NCI-H774 (cell line): ENCODE results near the gene CCNY.
A peak's percentile ranks its signal among the peaks of the same experiment; 100 is the strongest.
"Not testable (repeated sequence)": the region's sequence is repeated elsewhere in the genome, so short reads cannot be mapped to it uniquely, and the experiment has no call there.

Experiments used
- DNase-seq: peaks from one replicate; lab custom pipeline; 2025; lab: John Stamatoyannopoulos, UW

CCNY gene

DNA sequence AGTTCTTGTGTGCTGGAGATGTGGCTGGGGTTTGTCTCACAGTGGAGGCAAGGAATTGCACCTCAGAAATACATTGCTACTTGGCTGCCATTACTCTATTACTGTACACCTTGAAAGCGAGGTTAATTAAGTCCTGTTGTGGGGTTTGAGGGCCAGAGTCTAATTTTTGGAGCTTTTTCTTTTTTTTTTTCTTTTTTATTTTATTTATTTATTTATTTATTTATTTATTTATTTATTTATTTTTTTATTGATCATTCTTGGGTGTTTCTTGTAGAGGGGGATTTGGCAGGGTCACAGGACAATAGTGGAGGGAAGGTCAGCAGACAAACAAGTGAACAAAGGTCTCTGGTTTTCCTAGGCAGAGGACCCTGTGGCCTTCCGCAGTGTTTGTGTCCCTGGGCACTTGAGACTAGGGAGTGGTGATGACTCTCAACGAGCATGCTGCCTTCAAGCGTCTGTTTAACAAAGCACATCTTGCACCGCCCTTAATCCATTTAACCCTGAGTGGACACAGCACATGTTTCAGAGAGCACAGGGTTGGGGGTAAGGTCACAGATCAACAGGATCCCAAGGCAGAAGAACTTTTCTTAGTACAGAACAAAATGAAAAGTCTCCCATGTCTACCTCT lies 69.8 kb downstream of the CCNY start:
- not testable (repeated sequence) for DNase-seq

DNA sequence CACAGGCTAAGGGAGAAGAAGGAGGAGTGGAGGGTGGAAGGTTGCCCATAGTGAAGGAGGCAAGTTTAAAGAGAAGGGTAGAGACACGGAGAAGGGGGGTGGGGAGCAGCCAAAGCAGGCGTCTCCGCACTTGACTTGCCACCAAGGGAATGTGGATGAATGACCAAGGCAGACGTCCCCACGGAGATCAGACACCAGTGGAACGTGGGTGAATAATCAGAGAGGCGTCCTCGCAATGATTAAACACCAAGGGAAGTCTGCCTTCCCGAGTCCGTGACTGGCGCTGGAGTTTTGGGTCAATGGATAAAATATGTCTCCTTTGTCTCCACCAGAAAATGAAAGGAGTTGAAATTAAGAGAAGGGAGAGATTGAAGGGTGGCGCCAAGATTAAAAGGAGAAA lies 71.4 kb downstream of the CCNY start:
- not testable (repeated sequence) for DNase-seq

DNA sequence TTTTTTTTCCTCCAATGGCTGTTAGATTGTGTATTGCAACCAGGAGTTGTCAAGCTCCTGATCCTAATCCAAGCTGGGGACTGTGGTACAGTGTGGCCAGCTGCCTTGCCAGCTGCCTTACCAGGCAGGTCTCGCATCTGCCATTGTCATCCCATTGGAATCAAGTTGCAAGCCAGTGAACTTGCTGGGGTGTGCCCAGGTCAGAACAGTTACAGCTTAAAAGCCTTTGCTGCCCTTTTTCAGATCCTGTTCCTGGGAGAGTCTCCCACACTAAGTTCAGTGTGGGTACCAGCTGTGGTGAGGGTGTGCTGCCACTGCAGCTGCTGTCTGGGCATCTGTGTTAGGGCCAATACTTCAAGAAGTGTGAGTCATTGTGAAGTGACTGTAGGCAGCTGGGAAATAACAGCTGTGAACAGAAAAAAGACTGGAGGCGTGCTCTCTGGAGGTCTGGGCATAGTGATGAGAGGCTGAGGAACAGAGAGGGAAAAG lies 72.8 kb downstream of the CCNY start:
- peak; percentile 48 for DNase-seq

DNA sequence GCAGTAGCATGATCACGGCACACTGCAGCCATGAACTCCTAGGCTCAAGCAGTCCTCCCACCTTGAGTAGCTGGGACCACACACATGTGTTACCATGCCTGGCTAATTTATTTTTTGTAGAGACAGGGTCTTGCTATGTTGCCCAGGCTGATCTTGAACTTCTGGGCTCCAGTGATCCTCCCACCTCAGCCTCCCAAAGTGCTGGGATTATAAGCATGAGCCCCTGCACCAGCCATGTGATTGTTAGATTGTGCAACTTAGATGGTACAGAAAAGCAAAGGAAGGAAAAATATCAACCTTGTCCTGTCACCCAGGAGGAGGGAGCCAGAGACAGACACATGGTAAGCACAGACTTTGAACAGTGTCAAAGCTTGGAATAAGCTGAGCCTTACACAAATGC lies 73.5 kb downstream of the CCNY start:
- no peak for DNase-seq

DNA sequence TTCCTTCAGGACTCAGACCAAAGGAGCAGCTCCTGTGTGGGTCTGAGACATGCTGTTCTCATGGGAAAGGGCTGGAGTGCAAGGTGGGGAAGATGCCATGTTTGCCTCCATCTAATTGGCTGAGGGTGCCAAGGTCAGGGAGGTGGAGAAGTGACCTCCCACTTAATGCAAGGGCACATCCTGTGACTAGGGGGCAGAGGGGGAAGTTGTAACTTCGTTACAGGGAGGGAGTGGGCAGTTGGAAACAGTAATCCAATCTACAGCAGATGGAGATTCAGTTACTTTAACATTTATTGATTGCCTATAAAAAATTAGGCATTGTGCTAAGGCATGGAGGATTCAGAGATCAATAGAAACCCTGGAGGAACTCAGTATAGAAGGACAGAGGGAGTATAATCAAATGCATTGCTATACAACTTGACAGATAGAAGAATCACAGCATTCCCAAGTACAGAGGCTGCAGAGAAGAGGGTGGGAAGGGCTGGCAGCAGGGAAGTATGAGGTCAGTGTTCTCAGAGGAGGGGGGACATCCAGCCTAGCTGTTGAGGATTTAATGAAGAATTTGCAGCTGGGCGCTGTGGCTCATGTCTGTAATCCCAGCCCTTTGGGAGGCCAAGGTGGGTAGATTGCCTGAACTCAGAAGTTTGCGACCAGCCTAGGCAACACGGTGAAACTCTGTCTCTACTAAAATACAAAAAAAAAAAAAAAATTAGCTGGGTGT lies 75.9 kb downstream of the CCNY start:
- no peak for DNase-seq

DNA sequence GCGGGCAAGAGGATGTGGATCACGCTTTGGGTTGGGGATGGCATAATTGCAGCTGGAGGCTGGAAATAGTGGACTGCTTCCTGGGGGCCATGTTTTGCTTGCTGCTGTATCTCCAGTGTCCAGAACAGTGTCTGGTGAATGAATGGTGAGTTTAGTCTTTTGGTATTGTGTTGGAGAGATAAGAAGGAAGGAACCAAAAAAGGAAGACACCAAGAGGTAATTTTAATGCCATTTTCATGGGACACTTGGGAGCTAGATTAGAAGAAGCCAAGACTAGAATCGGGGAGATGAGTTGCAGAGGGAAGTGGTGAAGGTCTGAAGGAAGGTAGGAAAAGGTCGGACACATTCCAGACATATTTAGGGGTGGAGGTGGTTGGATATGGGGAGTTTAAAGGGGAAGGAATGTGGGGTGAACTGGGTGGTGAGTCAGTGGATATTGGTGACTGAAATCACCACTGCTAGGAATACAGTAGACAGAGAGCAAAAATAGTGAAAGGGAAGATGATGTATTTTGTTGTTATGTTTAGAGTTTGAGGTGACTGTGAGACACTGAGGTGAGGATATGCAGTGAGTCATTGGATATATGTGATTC lies 76.7 kb downstream of the CCNY start:
- no peak for DNase-seq

DNA sequence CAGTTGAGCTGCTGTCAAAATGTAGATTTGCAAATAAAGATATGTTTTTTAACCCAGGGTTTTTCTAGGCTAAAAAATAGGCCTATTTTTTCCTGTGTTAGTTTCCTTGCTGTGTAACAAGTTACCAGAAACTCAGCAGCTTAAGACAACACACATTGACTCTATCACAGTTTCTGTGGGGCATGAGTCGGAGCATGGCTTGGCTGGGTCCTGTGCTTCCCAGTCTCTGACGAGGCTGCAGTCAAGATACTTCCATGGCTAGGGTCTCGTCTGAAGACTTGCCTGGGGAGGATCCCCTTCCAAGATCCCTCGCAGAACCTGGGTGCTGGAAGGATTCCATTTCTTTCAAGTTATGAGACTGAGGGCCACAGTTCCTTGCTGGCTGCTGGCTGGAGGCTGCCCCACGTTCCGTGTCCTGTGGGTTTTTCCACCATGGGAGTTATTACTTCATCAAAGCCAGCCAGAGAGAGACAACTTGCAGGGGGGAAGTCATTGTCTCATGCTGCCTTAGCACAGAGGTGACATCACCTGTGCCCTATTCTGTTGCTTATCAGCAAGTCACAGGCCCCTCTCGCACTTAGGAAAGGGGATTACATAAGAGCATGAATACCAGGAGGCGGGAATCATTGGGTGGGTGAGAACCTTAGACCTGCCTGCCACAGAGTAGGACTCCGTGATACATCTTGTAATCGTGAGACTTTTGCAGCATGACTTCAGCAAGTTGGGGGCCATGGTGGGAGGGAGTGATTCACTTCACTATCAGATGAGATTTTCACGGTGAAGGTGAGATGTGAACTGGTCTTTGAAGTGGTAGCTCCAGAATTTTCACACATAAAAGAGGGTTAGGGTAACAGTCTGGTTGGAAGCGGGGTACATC lies 77.9 kb downstream of the CCNY start:
- DNase-seq: no peak

DNA sequence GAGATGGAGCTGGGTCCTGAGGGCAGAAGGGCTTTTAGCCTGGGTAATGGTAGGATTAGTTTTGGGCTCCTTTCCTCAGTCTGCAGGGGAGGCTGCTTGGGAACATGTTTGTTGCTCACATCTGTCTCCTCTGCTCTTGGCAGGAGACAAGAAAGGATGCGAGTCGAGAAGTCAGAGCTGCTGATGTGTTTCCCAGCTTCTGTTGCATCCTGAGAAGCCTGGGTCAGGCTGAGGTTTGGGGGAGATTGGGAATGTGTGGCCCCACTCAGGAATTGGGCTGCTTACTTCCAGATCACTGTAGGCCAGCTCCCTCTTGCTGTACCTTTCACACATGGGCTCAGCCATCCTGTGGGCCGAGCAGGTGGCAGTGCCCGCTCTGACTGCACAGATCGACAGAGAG lies 79.2 kb downstream of the CCNY start:
- DNase-seq: no peak

DNA sequence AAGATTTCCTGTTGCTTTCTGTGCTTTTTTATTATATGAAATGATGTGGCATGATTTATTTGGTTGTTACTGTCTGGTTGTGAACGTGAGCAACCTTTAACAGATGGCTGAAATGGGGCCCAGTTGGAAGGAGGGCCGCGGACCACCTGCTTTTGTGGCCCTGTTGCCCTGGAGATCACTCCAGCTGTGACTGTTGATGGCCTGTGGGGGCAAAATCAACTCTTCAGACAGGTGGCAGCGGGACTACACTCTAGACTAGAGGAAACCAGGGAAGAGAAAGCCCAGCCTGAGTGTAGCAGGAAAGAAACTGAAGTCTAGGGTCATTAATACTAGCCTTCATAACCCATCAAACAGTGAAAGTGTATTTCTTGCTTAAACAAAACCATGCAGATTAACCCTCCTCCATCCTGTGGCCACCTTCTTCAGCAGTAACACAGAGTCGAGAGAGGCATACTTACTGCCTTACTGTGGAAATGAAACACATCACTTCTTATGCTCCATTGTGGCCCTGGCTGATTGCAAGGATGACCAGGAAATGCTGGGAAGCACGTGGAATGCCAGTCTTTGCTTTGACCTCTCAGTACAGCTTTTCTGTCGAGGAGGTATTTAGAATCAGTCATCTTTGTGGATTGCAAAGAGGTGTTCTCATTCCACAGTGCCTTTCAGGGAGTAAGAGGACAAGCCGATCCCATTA lies 80.5 kb downstream of the CCNY start:
- DNase-seq: peak; percentile 70

DNA sequence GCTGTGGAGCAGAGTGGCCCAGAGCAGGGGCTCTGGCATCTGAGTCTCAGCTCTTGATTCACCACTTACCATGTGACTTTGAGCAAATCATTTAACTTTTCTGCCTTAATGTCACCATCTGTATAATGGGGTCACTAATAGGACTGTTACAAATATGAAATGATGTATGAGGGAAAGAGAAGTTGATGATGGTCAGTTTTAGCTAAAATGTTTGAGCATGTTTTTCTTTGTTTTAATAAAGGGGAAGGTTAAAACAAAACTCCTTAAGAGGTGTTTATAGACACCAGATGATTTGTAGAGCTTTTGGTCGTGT lies 81.0 kb downstream of the CCNY start:
- no peak for DNase-seq

DNA sequence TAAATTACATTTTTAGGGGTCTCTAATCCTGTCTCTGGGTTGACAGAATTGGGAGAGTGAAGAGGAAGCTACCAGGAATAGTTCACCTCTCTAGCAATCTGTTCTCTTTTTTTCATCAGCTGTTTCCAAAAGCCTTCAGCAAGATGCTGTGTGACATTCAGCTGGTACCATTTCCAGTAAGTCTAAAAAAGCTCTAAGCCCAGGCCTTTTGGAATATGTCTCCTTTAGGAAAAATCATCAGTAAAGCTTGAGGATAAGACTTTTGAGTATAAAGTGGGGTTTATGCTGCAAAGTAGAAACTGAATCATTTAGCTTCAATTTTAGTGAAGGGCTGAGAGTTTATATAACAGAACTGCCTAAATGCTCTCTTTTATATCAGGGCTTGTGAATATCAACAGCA lies 81.5 kb downstream of the CCNY start:
- no peak for DNase-seq

DNA sequence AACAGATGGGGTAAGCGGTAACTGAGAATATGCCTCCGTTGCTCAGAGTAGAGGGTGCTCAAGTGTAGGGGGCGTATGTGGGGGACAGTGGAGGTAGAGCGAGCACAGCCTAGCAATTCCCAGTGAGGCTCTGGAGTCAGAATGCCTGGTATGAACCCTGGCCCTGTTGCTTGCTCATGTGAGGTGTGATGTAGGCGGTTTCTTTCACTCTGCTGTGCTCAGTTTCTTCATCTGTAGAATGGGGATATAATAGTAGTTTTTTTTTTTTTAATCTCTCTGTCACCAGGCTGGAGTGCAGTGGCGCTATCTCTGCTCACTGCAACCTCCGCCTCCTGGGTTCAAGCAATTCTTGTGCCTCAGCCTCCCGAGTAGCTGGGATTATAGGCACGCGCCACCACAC lies 82.3 kb downstream of the CCNY start:
- DNase-seq: not testable (repeated sequence)

DNA sequence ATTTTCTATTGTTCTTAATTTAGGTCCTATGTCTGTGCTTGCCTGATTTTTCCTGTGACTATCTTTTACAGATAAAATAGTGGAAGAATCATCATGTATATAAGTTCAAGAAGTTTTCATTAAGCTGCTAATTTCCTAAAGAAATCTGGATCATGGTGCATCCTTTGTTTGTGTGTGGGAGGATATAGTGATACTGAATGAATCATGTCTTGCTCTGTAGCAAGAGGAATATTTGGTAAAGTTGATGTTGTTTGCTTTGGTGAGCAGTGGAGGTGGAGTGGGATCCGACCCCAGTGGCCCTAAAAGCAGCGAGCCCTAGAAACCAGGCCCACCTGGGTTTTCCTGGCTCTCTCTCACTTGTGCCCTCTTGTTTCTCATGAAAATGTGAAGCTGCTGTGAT lies 83.7 kb downstream of the CCNY start:
- DNase-seq: no peak

DNA sequence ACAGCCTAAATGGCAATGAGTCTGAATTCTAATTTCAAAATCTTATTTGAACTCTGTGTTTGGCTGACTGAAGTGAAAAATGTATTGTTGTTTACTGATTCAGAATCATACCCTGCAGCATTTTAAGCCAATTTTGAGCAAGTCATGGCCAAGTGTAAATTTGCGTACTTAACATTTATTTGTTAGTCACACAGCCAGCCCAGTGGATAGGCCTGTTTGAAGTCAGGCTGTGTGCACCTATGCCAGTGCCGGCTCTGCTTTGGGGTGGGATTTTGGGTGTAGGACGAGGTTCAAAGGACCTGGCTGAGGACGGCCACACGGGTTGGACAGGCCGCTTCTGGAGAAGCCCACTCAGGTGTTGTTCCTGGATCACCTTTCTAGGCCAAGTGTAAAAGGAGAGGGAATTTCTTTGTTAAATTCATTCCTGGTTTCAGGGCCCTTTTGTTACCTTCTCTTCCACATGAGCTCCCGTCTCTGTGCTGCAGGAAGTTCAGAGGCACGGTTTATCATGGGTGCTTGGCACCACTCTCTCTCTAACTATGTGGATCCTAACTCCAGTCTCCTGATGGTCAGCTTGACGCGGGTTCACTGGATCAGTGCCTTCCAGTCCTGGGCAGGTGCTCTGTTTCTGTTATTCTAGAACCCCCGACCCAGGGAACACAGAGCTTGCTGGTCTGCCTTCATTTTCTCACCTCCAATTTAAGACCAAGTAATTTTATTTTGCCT lies 84.7 kb downstream of the CCNY start:
- no peak for DNase-seq

DNA sequence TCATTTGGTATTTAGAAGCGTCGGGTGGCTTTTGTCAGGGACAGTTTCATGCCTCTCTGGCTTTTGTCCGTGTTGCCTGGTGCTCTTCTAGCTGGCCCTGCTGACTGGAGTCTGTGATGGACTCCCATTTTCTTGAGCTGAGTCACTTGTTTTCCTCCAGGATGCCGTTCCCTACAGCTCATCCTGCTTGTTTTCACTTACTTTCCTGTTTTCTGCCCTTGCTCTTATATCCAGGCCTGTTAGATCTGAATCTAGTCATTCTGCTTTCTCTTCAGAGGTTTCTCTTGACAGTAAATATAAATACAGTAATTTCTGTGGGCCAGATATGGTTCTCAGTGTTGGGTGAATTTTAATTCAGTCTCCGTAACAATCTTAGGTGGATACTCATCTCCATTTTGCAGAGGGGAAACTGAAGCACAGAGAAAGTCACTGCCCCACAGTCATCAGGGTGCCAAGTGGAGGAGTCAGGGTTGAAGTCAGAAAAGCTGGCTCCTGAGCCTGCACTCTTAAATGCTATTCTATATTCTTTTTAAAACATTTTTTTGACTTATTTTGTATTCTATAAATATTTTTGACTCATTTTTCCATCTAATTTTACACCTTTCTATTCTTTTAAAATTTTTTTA lies 85.4 kb downstream of the CCNY start:
- DNase-seq: no peak

DNA sequence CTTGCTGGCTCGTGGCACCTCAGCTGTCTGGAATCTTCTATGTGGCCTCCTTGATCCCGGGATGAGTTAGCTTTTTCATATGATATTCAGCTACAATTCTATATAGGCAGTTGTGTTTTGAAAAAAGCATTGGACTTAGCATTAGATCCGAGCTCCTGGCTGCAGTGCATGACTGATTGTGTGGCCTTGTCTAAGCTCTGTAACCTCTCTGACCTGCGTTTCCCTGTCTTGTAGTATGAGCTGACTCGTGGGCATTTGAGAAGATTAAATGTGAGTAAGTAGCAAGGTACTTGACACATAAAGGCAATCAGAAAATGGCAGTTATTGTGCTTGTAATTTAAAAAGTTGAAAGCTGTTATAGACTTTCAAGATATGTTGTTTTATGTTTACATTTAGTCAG lies 85.9 kb downstream of the CCNY start:
- DNase-seq: no peak

DNA sequence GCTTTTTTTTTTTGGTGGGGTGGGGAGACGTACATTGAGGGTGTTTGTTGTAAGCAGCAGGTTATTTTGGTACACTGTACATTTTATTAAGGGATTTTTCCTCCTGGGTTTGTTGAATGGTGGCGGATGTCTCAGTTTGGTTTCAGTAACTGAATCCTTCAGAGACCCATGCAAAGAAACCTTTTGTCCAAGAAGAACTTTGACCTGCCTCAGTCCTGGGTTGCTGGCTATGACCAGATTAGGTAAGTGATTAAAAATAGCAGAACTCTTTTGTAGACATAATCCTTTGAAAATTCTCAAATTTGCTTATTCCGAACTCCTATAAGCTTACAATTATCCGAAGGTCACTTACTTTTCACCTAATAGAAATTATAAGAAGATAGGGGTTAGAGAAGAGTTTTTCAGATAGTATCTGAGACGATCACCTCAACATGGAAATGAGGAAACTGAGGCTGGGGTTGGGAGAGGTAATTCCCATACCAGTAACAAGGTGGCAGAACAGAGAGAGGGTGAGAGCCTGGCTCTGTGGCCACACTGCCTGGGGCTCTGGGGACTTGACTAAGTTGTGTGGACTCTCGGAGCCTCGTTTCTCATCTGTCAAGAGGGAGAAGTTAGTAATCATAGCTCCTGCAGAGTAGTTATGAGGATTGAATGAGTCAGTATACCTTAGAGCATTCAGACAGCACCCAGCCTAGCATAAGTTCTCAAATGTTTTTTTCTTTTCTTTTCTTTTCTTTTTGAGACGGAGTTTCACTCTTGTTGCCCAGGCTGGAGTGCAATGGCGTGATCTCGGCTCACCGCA lies 87.4 kb downstream of the CCNY start:
- no peak for DNase-seq

DNA sequence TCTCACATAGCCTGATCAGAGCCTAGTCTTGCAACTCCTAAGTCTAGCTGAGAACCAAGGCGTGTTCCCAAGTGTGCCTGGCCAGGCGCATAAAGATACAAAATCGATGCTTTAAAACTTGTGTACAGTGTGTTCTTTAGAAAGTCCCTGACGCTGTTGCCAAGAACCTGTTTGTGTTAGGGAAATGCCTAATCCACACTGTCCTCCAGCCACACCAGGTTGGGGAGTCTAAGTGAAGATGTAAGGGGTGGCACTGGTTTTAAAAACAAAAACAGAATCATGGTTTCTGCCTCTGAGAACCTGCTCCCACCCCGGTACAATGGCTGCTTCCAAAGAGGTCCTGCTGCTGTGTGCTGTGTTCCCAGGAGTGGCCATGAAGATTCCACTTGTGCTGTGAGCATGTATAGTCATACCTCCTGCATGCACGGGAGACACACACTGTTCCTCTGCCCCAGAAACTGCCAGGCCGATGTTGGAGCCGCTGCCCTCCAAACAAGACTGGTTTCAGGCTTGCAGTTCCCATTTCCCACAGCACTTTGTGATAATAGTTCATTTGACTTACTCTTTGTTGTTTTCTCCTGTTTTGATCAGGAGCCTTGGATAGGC lies 88.5 kb downstream of the CCNY start:
- DNase-seq: no peak

DNA sequence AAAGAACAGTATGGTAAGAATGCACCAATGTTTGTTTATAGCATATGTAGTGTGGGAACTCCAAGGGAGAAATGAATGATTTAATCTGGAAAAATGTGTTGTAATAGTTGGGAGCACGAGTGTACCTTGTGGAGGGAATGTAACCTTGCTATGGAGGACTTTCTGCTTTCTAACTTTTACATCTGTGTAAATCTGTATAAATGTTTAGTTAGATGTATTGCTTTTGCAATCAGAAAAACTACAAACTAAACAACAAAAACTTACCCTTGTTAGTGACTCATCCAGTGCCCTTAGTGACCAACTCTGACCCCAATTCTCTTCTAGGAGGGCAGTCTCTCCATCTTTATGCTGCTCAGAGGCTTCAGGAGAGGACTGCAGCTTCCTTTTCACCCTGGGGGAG lies 89.3 kb downstream of the CCNY start:
- no peak for DNase-seq

DNA sequence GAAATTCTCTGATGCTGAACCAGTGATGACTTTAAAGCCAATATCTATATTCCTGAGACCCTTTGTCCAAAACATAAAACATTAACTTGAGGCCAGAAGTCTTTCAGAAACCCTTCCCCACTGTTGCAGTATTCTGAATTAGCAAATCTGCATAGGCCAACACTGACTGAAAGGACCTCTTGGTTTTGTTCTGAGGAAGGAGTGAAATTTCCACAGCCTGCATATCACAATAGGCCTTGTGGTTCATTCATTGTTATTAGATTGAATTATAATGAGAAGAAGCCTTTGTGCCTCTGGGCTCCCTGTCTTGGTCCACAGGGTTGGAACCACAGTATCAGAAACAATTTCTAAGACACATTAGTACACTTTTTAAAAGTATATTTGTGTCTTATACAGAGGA lies 90.3 kb downstream of the CCNY start:
- DNase-seq: no peak
